H9 (cell line): ENCODE data around the gene MCOLN3. TPM values are rescaled to one million over a fixed set of nuclear protein-coding genes. Genes with fewer than 3 reads are reported as not detected.

Source experiments
- DNase-seq: peaks from one replicate; pipeline ENCODE4 v3.0.0-alpha.2; 2017
- H2AFZ ChIP-seq: one replicate; pipeline ENCODE4 v1.6.1; 2013; ENCODE audit warnings: mild to moderate bottlenecking, low read length, control low read depth, moderate library complexity
- H2AK5ac ChIP-seq: 2 replicates; pipeline ENCODE4 v1.6.1; 2013; ENCODE audit warnings: low read length, control low read depth, mixed read lengths; ENCODE audit not compliant: insufficient read length
- H2BK120ac ChIP-seq: one replicate; pipeline ENCODE4 v1.6.1; 2013; ENCODE audit warnings: low read depth, mild to moderate bottlenecking, low read length, control low read depth, inconsistent platforms; ENCODE audit not compliant: poor library complexity, severe bottlenecking
- H2BK12ac ChIP-seq: 2 replicates; pipeline ENCODE4 v1.6.1; 2013; ENCODE audit warnings: low read length, control low read depth, mixed read lengths, low read depth; ENCODE audit not compliant: insufficient read length
- H2BK15ac ChIP-seq: 2 replicates; pipeline ENCODE4 v1.6.1; 2013; ENCODE audit warnings: low read depth, low read length, control low read depth
- H2BK20ac ChIP-seq: one replicate; pipeline ENCODE4 v1.6.1; 2013; ENCODE audit warnings: low read depth, mild to moderate bottlenecking, low read length, control low read depth, inconsistent platforms; ENCODE audit not compliant: poor library complexity, severe bottlenecking
- H2BK5ac ChIP-seq: 2 replicates; pipeline ENCODE4 v1.6.1; 2013; ENCODE audit warnings: low read length, control low read depth, mixed read lengths; ENCODE audit not compliant: insufficient read length
- H3K14ac ChIP-seq: 2 replicates; pipeline ENCODE4 v1.6.1; 2013; ENCODE audit warnings: low read length, control low read depth; ENCODE audit not compliant: insufficient read depth
- H3K18ac ChIP-seq: 2 replicates; pipeline ENCODE4 v1.6.1; 2013; ENCODE audit warnings: low read depth, mild to moderate bottlenecking, mixed read lengths, low read length, control low read depth; ENCODE audit not compliant: insufficient read length
- H3K23ac ChIP-seq: 2 replicates; pipeline ENCODE4 v1.6.1; 2013; ENCODE audit warnings: low read length, control low read depth, mixed read lengths, low read depth; ENCODE audit not compliant: insufficient read length
- H3K23me2 ChIP-seq: 2 replicates; pipeline ENCODE4 v1.6.1; 2013; ENCODE audit warnings: low read depth, mild to moderate bottlenecking, mixed read lengths, low read length, control low read depth; ENCODE audit not compliant: insufficient read length, poor library complexity, severe bottlenecking
- H3K27ac ChIP-seq: 2 replicates; pipeline ENCODE4 v1.5.1; 2013; ENCODE audit warnings: low read length, control low read depth, mixed read lengths, low read depth; ENCODE audit not compliant: insufficient read length
- H3K27me3 ChIP-seq: 2 replicates; pipeline ENCODE4 v1.6.1; 2013; ENCODE audit warnings: low read length, control low read depth, inconsistent platforms; ENCODE audit not compliant: insufficient read depth
- H3K4ac ChIP-seq: 2 replicates; pipeline ENCODE4 v1.6.1; 2013; ENCODE audit warnings: low read depth, mild to moderate bottlenecking, control low read depth, inconsistent platforms, low read length, moderate library complexity
- H3K4me1 ChIP-seq: 2 replicates; pipeline ENCODE4 v1.6.1; 2013; ENCODE audit warnings: low read length, control low read depth, inconsistent platforms; ENCODE audit not compliant: insufficient read depth
- H3K4me2 ChIP-seq: 2 replicates; pipeline ENCODE4 v1.6.1; 2013; ENCODE audit warnings: low read length, control low read depth, mixed read lengths; ENCODE audit not compliant: insufficient read length, insufficient read depth
- H3K56ac ChIP-seq: 2 replicates; pipeline ENCODE4 v1.6.1; 2013; ENCODE audit warnings: low read depth, mild to moderate bottlenecking, mixed read lengths, low read length, control low read depth; ENCODE audit not compliant: insufficient read length
- H3K79me1 ChIP-seq: 2 replicates; pipeline ENCODE4 v1.6.1; 2013; ENCODE audit warnings: low read depth, mild to moderate bottlenecking, moderate library complexity, low read length, control low read depth, inconsistent platforms; ENCODE audit not compliant: insufficient read depth, poor library complexity, severe bottlenecking
- H3K79me2 ChIP-seq: 2 replicates; pipeline ENCODE4 v1.6.1; 2013; ENCODE audit warnings: low read length, control low read depth, inconsistent platforms; ENCODE audit not compliant: insufficient read depth
- H3K9ac ChIP-seq: 2 replicates; pipeline ENCODE4 v1.6.1; 2013; ENCODE audit warnings: low read length, control low read depth, mixed read lengths; ENCODE audit not compliant: insufficient read length; ENCODE audit errors: extremely low read depth
- H3K9me3 ChIP-seq: one replicate; pipeline ENCODE4 v1.6.1; 2013; ENCODE audit warnings: low read depth, low read length, inconsistent platforms; ENCODE audit not compliant: control insufficient read depth
- H3T11ph ChIP-seq: one replicate; pipeline ENCODE4 v1.6.1; 2013; ENCODE audit warnings: mild to moderate bottlenecking, low read length, control low read depth, inconsistent platforms
- H4K20me1 ChIP-seq: one replicate; pipeline ENCODE4 v1.6.1; 2013; ENCODE audit not compliant: control insufficient read depth, insufficient read length, insufficient read depth
- H4K5ac ChIP-seq: 2 replicates; pipeline ENCODE4 v1.6.1; 2013; ENCODE audit warnings: low read depth, mild to moderate bottlenecking, mixed read lengths, low read length, control low read depth; ENCODE audit not compliant: insufficient read length
- H4K8ac ChIP-seq: replicated peaks from 2 replicates; pipeline ENCODE4 v1.6.1; 2013; ENCODE audit warnings: low read length, control low read depth, mixed read lengths, low read depth; ENCODE audit not compliant: insufficient read length
- H4K91ac ChIP-seq: 2 replicates; pipeline ENCODE4 v1.6.1; 2013; ENCODE audit warnings: low read depth, mild to moderate bottlenecking, moderate library complexity, mixed read lengths, low read length, control low read depth; ENCODE audit not compliant: insufficient read length
- H3K27ac Mint-ChIP-seq, 3 experiments: 2 replicates in 2 of 3; 3 replicates in 1 of 3; pipeline ENCODE4 v1.8.0; 2020 to 2021; ENCODE audit warnings: mixed read lengths in 3 of 3, mild to moderate bottlenecking in 1 of 3, moderate library complexity in 1 of 3
- H3K27me3 Mint-ChIP-seq: 2 replicates; pipeline ENCODE4 v1.8.0; 2021; ENCODE audit warnings: low read depth, mild to moderate bottlenecking, moderate library complexity, mixed read lengths
- H3K36me3 Mint-ChIP-seq, 3 experiments: 2 replicates in 2 of 3; 3 replicates in 1 of 3; pipeline ENCODE4 v1.8.0; 2020 to 2021; ENCODE audit warnings: low read depth in 3 of 3, mixed read lengths in 3 of 3; ENCODE audit not compliant: insufficient read depth in 1 of 3
- H3K4me1 Mint-ChIP-seq, 2 experiments: 2 replicates each; pipeline ENCODE4 v1.8.0; 2020; ENCODE audit warnings: mixed read lengths in 2 of 2
- H3K4me3 Mint-ChIP-seq, 2 experiments: 2 replicates in 1 of 2; 3 replicates in 1 of 2; pipeline ENCODE4 v1.8.0; 2020 to 2021; ENCODE audit warnings: mild to moderate bottlenecking in 2 of 2, mixed read lengths in 2 of 2, moderate library complexity in 1 of 2
- H3K9me3 Mint-ChIP-seq, 2 experiments: 2 replicates in 1 of 2; 3 replicates in 1 of 2; pipeline ENCODE4 v1.8.0; 2020; ENCODE audit warnings: mild to moderate bottlenecking in 2 of 2, mixed read lengths in 2 of 2, moderate library complexity in 1 of 2
- CTCF ChIP-seq: fragments of 200-600 bp; sonication (generic); conservative IDR thresholded peaks from 3 replicates; pipeline ENCODE4 v1.8.0; 2021; ENCODE audit warnings: antibody characterized with exemption, mild to moderate bottlenecking
- WGBS: extraction: QIAGEN DNeasy Blood & Tissue Kit; methylation state at CpG from one replicate; pipeline ENCODE4 v1.1.7; 2013; ENCODE audit warnings: missing lambda C conversion rate, low lambda C conversion rate, mixed read lengths; ENCODE audit not compliant: insufficient read length; ENCODE audit errors: extremely low coverage; 5-methylcytosine and 5-hydroxymethylcytosine counted together
- total RNA-seq: library from RNA; stranded (reverse); gene quantifications from 2 replicates; pipeline ENCODE4 v1.2.1, GENCODE V29; 2021

The MCOLN3 gene
- total RNA-seq, 1 experiment from 2014 or later: 10.8 TPM

GRCh38 chr1:85093644-85094043, 45.3 kb upstream of the MCOLN3 start:
- H3K4me2 ChIP-seq: no peak overlapping the region
- Mint-ChIP-seq H3K27me3 (no peaks in the 10 kb centered on the region), H3K4me1 (peaks cover 5 to 8% of the 10 kb centered on the region in 2 experiments; a peak in 3 of 4 replicates), H3K36me3 (no peaks in the 10 kb centered on the region), H3K9me3 (no peaks in the 10 kb centered on the region), H3K4me3 (no peak overlapping the region), H3K27ac (no peak overlapping the region)
- no peak overlapping the region for H2BK12ac ChIP-seq
- H2BK120ac ChIP-seq: no peak overlapping the region
- H3K4ac ChIP-seq: no peak overlapping the region
- H4K20me1 ChIP-seq: no peaks in the 10 kb centered on the region
- DNase-seq: no peak
- H3K23me2 ChIP-seq: no peaks in the 10 kb centered on the region
- H3K9ac ChIP-seq: no peak overlapping the region
- no CpG with 5 or more reads among the region's 2 CpGs for WGBS
- no peak overlapping the region for H2BK20ac ChIP-seq
- H2AK5ac ChIP-seq: no peak overlapping the region
- no peak overlapping the region for H2BK15ac ChIP-seq
- no peaks in the 10 kb centered on the region for H3K27me3 ChIP-seq
- H4K5ac ChIP-seq: no peak overlapping the region
- no peaks in the 10 kb centered on the region for H3K9me3 ChIP-seq
- no peak overlapping the region for H2BK5ac ChIP-seq
- H3K27ac ChIP-seq: no peak overlapping the region
- H3K4me1 ChIP-seq: no peaks in the 10 kb centered on the region
- no peaks in the 10 kb centered on the region for H3K79me2 ChIP-seq
- no peak overlapping the region for H3K18ac ChIP-seq
- no peak overlapping the region for H2AFZ ChIP-seq
- TF ChIP-seq CTCF: no peak
- H4K8ac ChIP-seq: no peak overlapping the region
- no peak overlapping the region for H4K91ac ChIP-seq
- H3K14ac ChIP-seq: no peak overlapping the region
- no peaks in the 10 kb centered on the region for H3K79me1 ChIP-seq
- H3T11ph ChIP-seq: no peak overlapping the region
- no peak overlapping the region for H3K56ac ChIP-seq
- no peak overlapping the region for H3K23ac ChIP-seq
